GM12873 (cell line): ENCODE measurements around the gene QARS1.

Experiments
- TF ChIP-seq, protein P1 (sequence below): IDR thresholded peaks from 2 replicates; pipeline ENCODE4 v1.5.1; 2012; ENCODE audit warnings: low read depth, mild to moderate bottlenecking, moderate library complexity, low read length, control low read depth; ENCODE audit not compliant: insufficient read depth; ENCODE audit errors: missing control alignments

Gene QARS1

DNA sequence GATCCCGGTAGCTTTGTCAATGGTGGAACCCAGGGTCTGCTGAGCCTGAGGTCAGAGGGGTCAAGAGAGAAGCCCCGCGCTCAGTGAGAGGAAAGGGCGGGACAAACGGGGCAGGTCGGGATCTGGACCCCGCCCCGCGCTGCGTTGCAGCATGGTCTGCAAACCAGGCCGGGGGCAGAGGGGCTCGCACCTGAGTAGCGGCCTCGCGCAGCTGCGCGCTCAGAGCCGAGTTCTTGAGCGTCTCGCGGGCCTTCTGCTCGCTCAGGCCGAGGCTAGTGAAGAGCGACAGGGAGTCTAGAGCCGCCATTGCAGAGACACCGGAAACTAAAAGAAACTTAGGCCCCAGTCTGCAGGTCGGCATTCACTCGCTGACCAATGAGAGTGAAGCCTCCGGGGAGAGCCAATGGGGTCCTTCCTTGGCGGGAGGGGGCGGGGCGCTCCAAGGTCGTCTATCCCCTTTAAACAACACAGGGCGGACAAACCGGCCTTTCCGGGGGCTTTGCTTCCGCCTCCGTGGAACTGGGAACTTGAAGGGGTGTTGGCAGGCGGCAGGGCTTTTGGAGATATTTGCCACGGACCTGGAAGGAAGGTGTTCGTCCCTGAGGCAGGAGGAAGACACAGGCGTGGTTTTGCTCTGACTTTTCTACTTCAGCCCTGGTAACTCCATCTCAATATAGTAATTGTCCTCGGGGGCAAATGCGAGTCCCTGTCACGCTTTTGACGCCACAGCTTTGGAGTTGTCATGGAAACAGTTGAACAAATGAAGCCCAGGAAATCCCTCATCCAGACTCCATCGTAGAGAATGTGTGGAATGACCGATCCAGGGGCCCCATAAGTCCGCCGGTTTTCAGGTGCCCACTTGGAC, at the start of gene QARS1:
Gene QARS1 (minus strand): TSS at position 331 of the 865 bp plus-strand sequence. CDS start 24 bp downstream, at position 307.
- TF ChIP-seq, protein P1, sequence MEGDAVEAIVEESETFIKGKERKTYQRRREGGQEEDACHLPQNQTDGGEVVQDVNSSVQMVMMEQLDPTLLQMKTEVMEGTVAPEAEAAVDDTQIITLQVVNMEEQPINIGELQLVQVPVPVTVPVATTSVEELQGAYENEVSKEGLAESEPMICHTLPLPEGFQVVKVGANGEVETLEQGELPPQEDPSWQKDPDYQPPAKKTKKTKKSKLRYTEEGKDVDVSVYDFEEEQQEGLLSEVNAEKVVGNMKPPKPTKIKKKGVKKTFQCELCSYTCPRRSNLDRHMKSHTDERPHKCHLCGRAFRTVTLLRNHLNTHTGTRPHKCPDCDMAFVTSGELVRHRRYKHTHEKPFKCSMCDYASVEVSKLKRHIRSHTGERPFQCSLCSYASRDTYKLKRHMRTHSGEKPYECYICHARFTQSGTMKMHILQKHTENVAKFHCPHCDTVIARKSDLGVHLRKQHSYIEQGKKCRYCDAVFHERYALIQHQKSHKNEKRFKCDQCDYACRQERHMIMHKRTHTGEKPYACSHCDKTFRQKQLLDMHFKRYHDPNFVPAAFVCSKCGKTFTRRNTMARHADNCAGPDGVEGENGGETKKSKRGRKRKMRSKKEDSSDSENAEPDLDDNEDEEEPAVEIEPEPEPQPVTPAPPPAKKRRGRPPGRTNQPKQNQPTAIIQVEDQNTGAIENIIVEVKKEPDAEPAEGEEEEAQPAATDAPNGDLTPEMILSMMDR, result no peak

DNA sequence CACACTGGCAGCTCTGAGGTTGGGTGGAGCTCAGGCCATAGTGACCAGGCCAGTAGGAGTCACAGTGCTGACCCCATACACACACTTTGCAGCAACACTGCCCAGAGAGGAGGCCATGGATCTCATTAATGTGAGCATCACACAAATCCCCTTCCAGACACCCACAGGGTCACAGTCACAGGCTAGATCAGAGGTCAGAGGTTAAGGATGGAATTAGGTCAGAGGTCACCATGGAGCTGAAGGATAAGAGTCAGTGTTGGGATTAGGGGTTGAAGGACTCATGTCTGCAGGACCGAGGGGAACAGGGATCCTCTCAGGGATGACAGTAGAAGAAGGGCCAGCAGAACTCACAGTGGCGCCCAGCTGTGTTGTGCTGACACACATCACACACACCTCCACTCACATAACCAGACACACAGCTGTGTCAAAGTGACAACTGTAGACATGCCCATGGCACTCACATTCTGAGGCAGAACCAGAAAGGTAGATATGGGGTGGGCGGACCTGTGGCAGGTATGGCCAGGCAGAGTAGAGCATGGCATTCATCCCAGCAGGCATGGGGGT, 48.9 kb upstream of the QARS1 start:
- TF ChIP-seq, protein P1, result no peak

DNA sequence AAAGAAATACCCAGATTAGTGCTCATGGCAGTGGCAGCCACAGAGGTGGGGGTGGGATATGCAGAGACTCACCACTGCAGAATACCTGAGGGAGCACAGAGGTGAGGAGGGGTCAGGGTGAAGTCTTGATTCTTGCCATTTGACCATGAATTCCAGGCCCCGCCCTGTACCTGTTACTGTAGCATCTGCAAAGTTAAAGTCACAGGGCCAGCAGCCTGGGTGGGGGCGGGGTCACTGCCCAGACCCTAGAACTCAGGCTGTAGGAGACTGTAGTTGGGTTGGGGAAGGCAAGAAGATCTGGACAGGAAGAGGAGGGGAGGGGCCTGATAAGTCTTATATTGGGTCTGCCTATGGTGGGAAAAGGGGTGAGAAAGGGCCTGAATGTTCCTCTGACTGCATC, 47.1 kb upstream of the QARS1 start:
- TF ChIP-seq, protein P1, result no peak

DNA sequence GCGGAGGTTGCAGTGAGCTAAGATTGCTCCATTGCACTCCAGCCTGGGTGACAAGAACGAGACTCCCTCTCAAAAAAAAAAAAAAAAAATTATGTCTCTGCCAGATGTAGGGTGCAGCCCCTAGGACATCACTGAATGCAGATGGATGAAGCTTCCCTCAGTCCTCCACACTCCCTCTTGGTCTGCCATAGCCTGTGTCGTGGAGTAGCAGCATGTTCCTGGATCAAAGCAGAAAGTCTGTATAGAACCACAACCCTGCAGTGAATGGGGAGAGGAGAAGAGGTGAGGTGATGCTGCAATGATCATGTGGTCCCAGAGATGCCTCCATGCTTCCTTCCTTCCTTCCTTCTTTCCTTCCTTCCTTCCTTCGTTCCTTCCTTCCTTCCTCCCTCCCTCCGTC, 43.6 kb upstream of the QARS1 start:
- TF ChIP-seq, protein P1, result no peak

DNA sequence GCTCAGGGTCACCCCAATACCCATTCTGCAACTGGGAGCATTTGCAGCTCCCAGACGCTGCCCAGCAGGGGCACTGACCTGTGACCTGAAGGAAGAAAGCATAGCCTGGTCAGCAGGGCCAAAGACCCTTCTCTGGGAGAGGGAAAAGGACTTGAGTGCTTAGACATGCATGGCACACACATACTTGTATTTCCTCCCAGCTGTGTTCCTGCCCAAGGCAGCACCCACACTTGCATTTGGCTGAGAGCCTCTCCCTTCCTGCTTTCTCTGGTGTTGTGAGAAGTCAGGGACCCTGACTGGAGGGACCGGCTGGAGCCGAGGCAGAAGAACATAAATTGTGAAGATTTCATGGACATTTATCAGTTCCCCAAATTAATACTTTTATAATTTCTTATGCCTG, 35.5 kb upstream of the QARS1 start:
- TF ChIP-seq, protein P1, result no peak

DNA sequence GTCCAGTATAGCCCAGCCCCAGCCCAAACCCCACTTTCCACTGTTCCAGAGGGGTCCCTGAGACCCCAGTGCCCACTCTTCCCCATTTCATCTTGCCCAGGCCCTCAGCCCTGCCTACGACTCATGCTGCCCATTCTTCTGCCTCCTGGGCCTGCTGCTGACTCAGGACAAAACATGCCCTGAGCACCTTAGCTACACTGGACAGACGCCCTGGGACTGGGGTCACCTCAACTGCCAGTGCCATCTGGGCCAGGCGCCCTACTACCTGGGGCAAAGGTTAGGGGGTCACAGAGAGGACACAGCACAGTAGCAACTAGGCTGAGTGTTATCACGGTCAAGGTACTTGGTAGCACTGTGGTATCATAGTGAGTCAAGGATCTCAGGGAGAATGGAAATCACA, 30.9 kb upstream of the QARS1 start:
- TF ChIP-seq, protein P1, result no peak

DNA sequence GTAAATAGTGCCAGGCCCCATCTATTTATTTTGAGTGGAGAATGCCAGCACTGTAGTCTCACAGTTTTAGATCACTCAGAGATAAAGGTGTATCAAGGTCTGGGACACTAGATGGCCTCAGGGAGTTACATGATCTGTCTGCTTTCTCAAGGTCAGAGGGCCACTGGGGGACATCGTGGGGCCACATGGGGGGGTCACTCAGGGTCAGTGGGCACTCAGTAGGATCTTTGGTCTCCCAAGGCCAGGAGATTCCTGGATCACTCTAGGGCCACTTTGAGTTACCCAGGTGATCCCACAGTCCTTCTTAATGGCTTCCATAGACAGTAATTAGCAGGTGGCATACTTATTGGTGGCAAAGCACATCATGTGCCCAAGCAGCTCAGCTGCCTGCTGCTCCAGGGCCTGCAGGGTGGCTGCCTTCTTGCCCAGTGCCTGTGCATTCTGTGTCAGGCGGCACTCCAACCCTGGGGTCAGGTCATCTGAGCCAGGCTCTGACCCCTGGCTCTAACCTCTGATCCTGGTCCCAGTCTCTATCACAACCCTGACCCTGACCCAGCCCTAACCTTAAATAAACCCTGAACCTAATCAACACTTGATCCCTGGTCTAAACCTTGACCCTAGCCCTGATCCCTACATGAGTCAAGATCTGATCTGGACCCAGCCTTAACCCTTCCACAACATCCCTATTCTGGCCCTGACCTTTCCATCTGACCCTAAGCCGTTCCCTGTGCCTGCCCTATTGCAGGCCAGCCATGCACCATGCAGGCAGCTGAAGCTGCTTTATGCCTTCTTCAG, 30.1 kb upstream of the QARS1 start:
- TF ChIP-seq, protein P1, result no peak
